ENCODE results near the gene F2R.

GRCh38 chr5:76681287-76681686, 34.6 kb upstream of the F2R start:
- TF ChIP-seq, protein P1, sequence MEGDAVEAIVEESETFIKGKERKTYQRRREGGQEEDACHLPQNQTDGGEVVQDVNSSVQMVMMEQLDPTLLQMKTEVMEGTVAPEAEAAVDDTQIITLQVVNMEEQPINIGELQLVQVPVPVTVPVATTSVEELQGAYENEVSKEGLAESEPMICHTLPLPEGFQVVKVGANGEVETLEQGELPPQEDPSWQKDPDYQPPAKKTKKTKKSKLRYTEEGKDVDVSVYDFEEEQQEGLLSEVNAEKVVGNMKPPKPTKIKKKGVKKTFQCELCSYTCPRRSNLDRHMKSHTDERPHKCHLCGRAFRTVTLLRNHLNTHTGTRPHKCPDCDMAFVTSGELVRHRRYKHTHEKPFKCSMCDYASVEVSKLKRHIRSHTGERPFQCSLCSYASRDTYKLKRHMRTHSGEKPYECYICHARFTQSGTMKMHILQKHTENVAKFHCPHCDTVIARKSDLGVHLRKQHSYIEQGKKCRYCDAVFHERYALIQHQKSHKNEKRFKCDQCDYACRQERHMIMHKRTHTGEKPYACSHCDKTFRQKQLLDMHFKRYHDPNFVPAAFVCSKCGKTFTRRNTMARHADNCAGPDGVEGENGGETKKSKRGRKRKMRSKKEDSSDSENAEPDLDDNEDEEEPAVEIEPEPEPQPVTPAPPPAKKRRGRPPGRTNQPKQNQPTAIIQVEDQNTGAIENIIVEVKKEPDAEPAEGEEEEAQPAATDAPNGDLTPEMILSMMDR (IDR thresholded peaks at IDR 0.05): no peak
- TF ChIP-seq POLR2A (IDR thresholded peaks at IDR 0.05): no peak

Measured in testis (tissue), 2 donors.